PC-3 (cell line): ENCODE data around the gene PRR36.
"Not testable (repeated sequence)": the region's sequence is repeated elsewhere in the genome, so short reads cannot be mapped to it uniquely, and the experiment has no call there.

Source experiments
- CTCF ChIP-seq: fragments of 300-600 bp; sonication (generic); conservative IDR thresholded peaks from 2 replicates; pipeline ENCODE4 v1.5.1; 2017; ENCODE audit warnings: antibody characterized with exemption, low read depth, mild to moderate bottlenecking, low read length
- EZH2 ChIP-seq: fragments of 300-600 bp; sonication (generic); IDR thresholded peaks from one replicate; pipeline ENCODE4 v1.6.1; 2017; ENCODE audit warnings: antibody characterized with exemption, mild to moderate bottlenecking, low read length; ENCODE audit not compliant: unreplicated experiment
- EZH2phosphoT487 ChIP-seq: fragments of 300-600 bp; sonication (generic); IDR thresholded peaks from 2 replicates; pipeline ENCODE4 v1.6.1; 2018; ENCODE audit warnings: mild to moderate bottlenecking, antibody characterized with exemption, low read length, borderline replicate concordance

DNA sequence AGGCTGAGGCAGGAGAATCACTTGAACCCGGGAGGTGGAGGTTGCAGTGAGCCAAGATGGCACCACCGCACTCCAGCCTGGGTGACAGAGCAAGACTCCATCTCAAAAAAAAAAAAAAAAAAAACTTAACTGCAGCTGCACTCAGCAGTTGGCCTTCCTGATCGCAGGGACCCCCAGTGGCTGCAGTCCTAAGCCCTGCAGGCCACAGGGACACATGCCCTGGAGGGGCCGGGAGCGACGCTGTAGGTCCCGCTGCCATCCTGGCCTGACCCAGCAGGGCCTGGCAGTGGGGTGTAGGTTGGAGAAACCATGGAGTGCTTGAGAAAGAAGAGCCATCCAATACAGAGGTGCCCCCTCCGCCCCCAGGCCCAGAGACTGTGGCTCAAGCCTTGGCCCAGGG lies 15.1 kb downstream of the PRR36 start:
- TF ChIP-seq CTCF, EZH2, EZH2phosphoT487: not testable (repeated sequence)
